ENCODE data around the gene UBE2J2. TPM values are rescaled to one million over a fixed set of nuclear protein-coding genes. Genes with fewer than 3 reads are reported as not detected.
A peak's percentile ranks its signal among the peaks of the same experiment; 100 is the strongest.

Gene UBE2J2
- total RNA-seq, 1 donor from 2014 or later, result 50.5 TPM

DNA sequence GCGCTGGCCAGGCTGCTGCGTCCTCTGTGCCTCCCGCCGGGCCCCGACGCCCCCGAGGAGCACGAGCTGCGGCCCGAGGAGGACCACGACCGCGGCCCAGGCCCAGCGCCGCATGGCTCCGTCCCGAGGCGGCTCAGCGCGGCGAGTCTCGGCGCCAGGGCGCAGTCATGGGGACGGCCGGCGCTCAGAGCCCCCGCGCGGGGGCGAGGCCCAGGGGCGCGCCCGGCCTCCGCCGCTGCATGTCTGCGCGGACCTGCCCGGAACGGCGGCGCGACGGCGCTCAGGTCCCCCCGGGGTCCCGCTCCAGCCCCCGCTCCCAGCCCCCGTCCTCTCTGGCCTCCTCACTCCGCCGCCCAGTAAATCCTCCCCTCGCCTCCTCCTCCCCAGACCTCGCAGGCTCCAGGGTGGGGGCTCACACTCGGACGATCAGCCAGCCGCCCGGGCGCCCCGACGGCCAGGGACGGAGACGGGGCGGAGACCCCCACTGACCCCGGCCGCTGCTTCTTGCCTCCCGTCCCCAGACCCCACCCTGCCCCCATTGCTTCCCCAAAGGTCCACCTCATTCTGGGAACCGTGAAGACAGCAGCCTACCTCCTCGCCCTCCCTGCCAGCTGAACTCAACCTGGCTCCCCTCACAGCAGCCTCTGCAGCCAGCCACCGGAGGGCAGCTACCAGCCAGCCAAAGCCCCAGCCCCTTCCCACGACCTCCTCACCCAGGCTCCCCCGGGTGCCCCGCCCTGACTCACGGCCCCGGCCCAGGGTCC lies 26.9 kb downstream of the UBE2J2 start, which contains the start of gene C1QTNF12:
Gene C1QTNF12, minus strand, starts transcription at position 146 of the 764 bp plus-strand sequence. Its CDS starts 32 bp downstream, at position 114.
- ATAC-seq, result no peak
- intact Hi-C loops (cut with DNase I), result loop anchor here (1.0 kb wide), 1 partner anchor 125 kb away; no protein-coding TSS in a partner anchor
- no peak for DNase-seq (ENCODE audit: low spot score)

DNA sequence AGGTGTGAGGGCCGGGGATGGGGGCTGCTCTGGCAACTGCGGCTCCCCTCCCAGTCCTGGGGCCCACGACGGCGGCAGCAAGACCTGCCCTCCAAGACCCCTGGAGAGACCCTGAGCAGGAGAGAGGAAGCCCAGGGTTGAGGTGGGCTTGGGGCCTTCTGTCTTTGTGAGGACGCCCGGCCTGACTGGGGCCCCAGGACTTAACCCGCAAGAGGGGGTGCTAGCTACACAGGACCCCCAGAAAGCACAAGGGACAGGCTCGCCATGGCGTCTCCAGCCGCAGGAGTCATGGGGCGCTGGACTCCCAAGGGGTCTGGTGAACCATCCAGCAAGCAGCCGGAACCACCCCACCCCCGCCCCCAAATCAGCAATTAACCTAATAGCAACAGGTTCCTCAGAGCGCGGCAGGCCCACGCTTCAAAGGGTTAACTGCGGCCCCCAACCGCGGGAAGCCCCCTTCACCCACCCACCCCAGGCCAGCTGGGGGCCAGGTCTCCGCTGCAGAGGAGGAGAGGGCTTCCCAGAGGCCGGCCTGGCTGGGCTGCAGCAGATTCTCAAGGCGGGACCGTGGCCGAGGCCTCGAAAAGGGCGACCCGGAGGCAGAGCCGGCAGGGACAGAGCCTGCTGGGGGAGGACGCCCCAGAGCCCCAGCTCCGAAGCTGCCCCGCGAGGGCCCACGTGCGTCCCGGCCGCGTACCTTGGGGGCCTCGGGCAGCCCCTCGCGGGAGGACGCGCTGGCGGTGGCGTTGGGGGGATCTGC lies 27.7 kb downstream of the UBE2J2 start:
- no peak for ATAC-seq

DNA sequence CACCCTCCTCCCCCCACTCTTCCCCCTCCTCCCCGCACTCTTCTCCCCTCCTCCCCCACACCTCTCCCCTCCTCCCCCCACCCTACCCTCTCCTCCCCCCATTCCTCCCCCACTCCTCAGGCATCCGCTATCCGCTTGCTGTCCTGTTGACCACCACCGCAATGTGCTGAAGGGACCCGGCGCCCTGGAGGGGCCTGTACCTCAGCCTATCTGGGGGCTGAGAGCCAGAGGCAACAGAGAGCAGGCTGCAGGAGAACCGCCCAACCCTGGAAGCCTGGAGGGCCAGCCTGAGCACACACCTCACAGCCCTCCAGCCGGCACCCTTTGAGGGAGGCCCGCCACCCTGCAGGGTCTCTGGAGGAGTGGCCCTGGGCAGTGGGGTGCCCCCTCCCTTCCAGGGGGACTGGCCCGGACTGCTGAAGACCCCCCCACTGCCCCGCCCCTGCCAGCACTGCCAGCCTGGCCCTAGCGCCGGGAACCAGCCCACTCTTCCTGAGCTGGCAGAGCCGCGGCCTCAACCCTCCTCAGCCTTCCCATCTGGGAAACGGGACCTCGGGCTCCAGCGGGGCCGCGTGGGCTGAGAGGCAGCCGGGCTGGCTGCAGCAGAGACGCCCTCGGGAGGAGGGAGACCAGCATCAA lies 28.4 kb downstream of the UBE2J2 start:
- DNase-seq (ENCODE audit: low spot score), result no peak
- intact Hi-C loops (cut with DNase I), result no loop called here
- ATAC-seq, result no peak

More for the DNA sequence above, 27.7 kb downstream of the UBE2J2 start:
- no peak for DNase-seq (ENCODE audit: low spot score)
- intact Hi-C loops (cut with DNase I), result loop anchor here (1.0 kb wide), 1 partner anchor 125 kb away; no protein-coding TSS in a partner anchor

DNA sequence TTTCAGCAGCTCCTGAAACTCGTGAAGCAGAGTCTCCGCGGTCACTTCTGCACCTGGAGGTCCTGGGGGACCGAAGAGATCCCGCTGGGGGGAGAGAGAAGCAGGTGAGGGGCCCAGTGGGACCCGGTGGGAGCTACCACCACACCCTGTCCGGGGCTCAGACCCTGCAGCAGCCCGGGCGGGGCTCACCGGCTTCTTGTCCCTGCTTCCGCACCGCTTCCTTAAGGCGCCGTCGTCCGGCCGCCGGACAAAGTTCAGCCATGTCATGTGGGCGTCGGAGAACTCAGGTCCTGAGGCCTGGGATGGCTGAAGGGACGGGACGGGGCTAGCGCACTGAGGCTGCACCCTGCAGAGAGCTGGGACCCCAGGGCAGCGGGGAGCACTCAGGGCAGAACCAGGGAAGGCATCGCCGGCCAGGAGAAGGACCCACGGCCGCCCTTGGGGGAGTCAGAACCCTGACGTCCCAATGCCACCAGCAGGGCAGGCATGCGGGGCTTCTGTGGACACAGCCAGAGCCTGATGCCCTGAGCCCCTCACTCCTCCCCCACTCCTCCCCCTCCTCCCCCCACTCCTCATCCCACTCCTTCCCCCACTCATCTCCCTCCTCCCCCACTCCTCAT lies 29.4 kb downstream of the UBE2J2 start:
- no peak for DNase-seq (ENCODE audit: low spot score)
- intact Hi-C loops (cut with DNase I), result no loop called here
- ATAC-seq, result peak; percentile 15

DNA sequence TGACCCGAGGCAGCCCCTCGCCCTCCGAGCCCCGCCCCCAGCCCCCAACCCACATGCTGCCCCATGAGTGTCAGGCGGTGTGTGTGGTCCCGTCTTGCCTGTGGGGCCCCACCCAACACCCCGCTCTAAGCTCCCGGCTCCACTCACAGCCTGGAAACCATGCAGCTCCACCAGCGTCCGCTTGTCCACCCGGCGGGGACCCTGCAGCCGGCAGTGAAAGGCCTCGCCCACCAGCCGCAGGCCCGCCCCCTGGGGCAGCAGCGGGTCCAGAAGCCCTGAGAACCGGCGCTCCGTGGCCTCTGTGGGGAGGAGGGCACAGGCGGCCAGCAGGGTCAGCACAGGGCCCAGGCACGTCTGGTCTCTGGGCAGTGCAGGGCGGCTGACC lies 29.9 kb downstream of the UBE2J2 start:
- ATAC-seq (no peak), DNase-seq (ENCODE audit: low spot score) (no peak)
- intact Hi-C loops (cut with DNase I), result no loop called here

DNA sequence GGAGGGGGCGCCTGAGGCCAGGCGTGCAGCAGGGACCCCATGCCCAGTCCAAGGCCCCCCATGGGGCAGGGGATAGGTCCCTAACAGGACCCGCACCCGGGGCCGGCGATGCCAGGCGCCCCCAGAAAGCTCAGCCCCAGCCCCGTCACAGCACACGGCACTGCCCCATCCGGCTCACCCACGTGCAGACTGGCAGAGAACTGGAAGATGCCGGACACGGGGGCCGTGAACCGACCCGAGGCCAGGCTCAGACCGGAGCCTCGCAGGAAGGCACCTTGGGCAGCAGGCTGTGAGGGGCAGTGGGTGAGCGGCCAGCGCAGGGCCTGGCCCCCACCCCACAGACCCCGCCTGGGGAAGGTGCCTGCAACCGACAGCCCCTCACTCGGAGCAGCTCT lies 30.4 kb downstream of the UBE2J2 start:
- ATAC-seq, result no peak
- intact Hi-C loops (cut with DNase I), result no loop called here
- DNase-seq (ENCODE audit: low spot score), result no peak

DNA sequence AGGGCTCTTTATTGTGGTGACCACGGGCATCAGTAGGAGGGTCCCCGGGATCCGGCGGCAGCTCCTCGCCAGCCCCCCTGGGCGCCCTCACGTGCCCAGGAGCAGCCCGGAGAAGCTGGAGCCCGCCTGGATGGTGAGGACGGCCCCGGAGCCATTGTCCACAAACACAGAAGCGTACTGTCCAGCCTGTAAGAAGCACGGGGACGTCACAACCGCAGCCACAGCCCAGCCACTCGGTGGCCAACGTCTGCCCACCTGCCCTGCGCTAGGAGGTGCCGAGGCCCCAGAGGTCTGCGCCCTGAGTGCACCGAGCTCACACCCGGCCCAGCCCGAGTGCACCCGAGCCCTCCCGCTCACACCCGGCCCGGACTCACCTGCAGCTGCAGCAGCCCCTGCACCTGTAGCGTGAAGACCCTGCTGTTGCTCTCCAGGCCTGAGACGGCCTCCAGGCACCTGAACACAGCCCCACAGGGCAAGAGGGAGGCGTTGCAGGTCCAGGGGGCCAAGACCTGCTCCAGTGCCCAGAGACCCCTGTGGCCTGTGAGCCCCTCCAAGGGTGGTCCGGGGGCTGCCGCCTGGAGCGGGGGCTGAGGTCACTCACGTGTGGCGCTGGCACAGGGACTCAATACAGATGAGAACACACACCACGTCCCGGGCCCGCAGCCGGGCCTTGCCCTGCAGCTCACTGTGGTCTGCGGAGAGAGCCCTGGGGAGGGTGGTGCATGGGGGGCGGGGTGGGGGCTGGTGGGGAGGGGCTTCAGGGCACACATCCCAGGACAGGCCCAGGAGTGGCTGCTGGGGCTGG lies 31.0 kb downstream of the UBE2J2 start:
- ATAC-seq (no peak), DNase-seq (ENCODE audit: low spot score) (no peak)
- intact Hi-C loops (cut with DNase I), result no loop called here

DNA sequence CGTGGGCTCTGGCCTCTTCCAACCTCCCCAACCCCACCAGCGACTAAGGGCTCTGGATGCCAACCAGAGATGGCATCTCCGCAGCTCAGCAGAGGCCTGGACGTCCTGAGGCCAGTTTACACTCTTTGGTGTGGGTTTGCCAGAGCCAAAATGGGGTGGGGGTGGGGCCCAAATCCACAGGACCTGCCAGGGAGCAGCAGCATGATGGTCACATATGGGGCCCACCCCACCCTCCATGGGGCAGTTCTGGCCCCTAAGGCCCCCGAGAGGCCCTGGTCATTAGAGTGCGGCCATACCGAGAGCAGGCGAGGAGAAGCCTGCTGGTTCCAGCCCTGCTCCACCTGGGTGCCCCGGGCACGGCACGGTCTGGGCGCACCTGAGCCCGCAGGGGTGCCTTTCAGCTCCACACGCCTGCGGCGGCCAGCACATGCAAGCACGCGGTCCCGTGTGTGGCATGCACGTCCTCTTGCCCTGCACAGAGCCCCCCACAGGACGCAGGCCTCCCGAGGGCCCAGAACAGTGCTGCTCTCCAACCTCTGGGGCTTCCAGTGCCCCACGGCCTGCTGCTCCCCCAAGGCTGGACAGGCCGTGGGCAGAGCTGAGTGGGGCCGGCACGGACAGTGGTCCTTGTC lies 31.9 kb downstream of the UBE2J2 start:
- DNase-seq (ENCODE audit: low spot score), result no peak
- ATAC-seq, result no peak
- intact Hi-C loops (cut with DNase I), result no loop called here

DNA sequence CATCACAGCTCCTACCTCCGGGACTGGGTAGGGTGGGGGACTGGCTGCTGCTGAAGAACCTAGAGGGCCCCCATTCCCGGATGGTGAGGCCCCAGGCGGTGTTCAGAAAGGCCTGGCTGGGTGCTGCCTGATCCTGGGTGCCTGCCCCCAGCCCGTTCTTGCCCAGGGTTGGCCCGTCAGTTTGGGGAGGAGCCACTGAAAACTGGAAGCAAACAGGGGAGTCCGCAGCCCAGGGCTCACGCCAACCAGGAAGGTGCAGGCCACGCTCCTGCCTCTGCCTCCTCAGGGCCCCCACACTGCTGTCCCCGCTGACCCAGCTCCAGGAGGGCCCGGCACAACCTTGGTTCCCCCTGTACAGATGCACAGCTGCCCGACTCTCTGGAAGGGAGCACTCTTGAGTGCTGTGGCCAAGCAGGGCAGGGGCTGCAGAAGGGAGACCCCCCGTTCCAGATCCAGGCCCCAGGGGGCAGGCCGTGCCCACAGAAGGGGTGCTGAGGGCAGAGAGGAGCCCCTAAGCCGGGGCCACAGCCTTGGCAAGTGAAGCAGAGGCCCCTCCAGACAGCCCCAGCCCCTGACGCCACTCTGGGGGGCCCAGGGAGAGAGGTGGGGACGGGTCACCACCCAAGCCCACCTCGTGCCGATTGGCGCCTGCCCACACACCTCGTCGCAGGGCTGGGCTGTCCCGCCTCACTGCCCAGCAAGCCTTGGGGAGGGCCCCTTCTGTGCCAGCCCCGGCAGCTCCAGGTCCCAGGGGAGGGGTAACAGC lies 32.6 kb downstream of the UBE2J2 start:
- intact Hi-C loops (cut with DNase I), result no loop called here
- no peak for ATAC-seq
- DNase-seq (ENCODE audit: low spot score), result no peak

DNA sequence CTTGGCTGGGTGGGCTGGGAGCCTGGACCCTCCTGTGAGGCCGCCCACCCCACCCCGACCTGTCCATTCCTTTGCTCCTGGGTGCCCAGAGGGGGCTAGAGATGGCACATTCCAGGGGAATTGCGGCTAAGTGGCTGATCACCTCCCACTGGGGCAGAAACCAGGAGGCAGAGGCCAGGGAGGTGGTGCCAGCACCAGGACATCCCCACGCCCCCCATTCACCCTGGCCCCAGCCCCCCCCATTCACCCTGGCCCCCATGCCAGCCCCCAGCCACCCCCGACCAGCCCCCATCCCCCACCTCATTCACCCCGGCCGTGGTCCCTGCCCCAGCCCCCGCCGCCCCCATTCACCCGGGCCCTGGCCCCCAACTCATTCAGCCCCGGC lies 33.3 kb downstream of the UBE2J2 start:
- intact Hi-C loops (cut with DNase I), result no loop called here
- DNase-seq (ENCODE audit: low spot score), result no peak
- no peak for ATAC-seq

DNA sequence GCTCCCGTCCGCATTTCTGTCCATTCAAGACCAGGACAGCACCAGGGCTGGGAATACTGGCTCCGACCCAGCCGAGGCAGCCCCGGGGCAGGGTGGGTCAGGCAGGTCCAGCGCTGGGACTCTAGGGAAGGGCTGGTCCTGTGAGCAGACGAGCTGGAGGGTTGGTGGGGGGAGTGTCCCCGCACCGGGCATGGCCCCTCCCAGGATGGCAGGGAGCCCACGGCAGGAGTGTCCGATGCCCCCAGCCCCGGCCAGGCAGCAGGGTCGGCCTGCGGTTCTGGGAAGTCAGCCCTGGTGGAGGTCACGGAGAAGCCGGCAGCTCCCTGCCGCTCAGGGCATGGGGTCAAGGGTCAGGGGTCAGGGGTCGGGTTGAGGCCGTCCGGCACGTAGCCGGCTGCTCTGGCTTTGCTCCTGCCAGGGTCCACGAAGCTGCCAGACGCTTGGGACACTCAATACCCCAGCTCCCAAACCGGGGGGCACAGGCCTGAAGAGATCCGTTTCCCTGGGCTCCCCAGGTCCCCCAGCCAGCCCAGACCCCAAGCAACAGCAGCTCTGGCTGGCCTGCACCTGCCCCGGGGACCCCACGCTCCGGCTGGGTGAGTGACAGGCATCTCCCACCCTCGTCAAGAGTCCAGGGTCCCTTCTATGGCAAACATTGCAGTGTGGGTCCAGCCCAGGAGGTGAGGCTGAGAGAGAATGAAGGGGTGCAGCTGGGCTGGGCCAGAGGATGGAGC lies 33.9 kb downstream of the UBE2J2 start:
- DNase-seq (ENCODE audit: low spot score) (no peak), ATAC-seq (no peak)
- intact Hi-C loops (cut with DNase I), result no loop called here

DNA sequence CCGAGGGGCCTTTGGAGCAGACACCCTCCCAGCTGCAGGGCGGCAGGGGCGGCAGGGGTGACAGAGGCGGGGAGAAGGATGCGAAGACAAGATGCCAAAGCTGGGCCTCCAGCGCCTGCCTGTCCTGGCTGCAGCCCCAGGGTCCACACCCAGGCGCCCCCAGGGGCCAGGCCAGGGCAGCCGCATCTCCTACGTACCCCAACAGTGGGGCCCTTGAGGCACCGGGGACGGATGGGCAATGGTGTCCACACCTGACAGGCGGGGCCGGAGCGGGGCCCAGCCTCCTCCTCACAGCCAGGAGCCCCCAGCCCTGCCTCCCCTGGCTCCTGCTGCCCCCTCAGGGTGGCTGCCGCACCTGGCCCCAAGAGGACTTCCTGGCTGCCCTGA lies 34.4 kb downstream of the UBE2J2 start:
- no peak for ATAC-seq
- intact Hi-C loops (cut with DNase I), result no loop called here

DNA sequence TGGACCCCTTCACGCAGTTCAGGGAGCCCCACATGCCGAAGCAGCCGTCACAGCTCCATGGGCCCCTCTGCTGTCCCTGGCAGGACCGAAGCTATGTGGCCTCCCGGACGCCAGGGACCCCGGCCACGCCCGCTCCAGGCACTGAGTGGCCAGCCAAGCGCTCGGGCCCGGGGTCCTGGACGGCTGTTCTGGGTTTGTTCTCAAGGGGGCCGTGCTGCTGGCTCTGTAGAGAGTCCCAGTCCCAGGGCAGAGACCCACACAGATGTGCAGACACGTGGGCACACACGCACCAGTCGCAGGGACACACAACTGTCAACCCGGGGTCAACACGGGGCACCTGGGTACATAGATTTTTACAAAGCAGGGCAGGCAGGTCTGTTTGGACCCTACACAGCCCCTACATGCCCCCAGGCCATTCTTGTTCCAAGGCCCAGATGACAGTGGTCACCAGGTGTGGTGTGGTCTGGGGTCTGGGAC lies 34.9 kb downstream of the UBE2J2 start:
- ATAC-seq (no peak), DNase-seq (ENCODE audit: low spot score) (no peak)
- intact Hi-C loops (cut with DNase I), result no loop called here

More for the DNA sequence above, 34.4 kb downstream of the UBE2J2 start:
- DNase-seq (ENCODE audit: low spot score), result no peak

DNA sequence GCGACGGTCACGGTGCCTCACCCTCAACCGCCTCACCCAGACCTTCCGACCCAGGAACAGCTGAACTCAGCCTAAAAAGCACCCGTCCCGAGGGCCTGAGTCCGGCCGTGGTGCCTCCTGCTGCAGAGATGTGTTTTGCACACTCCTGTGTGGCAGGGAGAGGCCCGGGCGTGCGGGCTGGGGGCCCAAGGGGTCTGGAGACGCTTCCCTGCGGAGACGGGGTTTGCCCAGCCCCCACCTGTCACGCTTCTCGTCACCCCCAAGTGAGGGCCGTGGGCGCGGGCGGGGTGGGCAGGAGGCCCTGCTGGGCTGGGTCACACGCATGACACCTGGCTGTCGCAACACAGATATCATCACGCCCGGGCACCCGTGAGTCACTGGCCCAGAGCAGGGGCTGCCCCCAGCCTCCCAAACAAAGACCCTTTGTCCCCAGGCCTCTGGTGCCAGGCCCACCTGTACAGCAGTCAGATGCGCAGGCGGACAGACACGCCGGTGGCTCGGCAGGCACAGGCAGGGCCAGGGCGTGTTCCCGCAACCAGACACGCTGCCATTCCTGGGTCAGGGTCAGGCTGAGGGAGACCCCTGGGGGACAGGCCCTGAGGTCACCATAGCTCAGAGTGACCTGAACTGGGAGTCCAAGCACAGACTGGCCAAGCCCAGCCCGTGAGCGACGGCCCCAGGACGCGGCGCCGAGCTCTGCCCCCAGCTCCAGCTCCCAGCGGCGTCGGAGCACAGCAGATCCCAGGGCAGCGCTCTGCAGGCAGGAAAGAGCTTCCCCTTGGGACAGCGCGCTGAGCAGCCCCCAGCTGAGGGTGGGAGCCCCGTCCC lies 35.6 kb downstream of the UBE2J2 start:
- no peak for DNase-seq (ENCODE audit: low spot score)
- intact Hi-C loops (cut with DNase I), result no loop called here
- no peak for ATAC-seq

DNA sequence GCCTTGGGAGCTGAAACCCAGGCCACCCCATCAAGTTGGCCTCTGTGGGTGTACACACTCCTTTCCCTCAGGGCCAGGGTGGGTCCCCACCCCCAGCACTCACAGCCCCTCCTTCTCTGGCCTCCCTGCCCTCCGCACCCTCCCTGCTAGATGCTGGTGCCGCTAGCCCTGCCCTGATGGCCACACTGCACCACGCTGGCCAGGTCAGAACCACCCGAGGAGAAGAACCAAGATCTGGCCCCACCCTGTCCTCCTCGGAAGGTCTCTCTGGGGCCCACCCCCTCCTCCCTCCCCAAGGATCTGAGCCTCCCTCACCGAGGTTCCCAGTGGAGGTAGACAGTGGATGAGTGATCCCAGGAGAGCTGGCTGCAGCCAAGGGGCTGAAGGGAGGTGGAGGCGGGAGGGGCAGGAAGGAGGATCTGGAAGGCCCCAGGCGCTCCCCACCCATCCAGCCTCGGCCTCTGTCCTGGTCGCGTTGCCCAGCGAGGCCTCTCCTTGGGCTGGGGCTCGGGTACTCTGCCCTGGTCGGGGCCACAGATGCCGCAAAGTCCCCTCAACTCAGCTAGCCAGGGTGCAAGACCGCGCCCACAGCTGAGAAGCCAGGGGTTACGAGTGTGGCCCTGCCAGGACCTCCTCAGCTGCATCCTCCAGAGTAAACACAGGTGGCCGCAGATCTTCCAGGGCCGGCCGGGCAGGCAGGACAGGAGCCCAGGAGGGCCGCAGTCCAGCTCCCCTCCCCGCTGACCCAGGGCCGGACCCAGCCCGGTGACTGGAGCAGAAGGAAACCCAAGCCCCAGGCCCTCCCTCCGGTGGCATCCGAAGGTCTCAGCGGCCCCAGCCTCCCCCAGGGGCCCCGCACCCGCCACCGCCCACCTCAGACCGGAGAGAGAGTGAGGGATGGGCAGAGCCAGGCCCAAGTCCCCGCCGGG lies 36.4 kb downstream of the UBE2J2 start:
- ATAC-seq, result peak; percentile 5
- intact Hi-C loops (cut with DNase I), result no loop called here

More for the DNA sequence above, 36.4 kb downstream of the UBE2J2 start:
- DNase-seq (ENCODE audit: low spot score), result no peak

All from sciatic nerve (tissue), 2 donors.